SKM-1 (cell line): ENCODE results near the gene RASL11A.
"Not testable (repeated sequence)": the region's sequence is repeated elsewhere in the genome, so short reads cannot be mapped to it uniquely, and the experiment has no call there.

Experiments used
- DNase-seq: peaks from one replicate; lab custom pipeline; 2025; ENCODE audit not compliant: unreplicated experiment; lab: John Stamatoyannopoulos, UW

The RASL11A gene

GRCh38 chr13:27266917-27267316 lies 3.7 kb upstream of the RASL11A start:
- DNase-seq, result no peak

- no peak for DNase-seq
Observed at GRCh38 chr13:27267596-27267995, 3.0 kb upstream of the RASL11A start.

GRCh38 chr13:27269114-27269665 lies 1.4 kb upstream of the RASL11A start:
- DNase-seq, result no peak

- no peak for DNase-seq
Observed at GRCh38 chr13:27271570-27272096, 1.0 kb downstream of the RASL11A start.

GRCh38 chr13:27273658-27274425 lies 3.2 kb downstream of the RASL11A start:
- no peak for DNase-seq

GRCh38 chr13:27274631-27275030 lies 4.0 kb downstream of the RASL11A start:
- no peak for DNase-seq

- no peak for DNase-seq
Observed at GRCh38 chr13:27276188-27276587, 5.6 kb downstream of the RASL11A start.

GRCh38 chr13:27279506-27279905 lies 8.9 kb downstream of the RASL11A start:
- no peak for DNase-seq

GRCh38 chr13:27280009-27280656 lies 9.5 kb downstream of the RASL11A start:
- DNase-seq, result no peak

GRCh38 chr13:27280841-27281240 lies 10.2 kb downstream of the RASL11A start:
- DNase-seq, result no peak

GRCh38 chr13:27281420-27281819 lies 10.8 kb downstream of the RASL11A start:
- DNase-seq, result no peak

GRCh38 chr13:27283906-27284493 lies 13.4 kb downstream of the RASL11A start:
- no peak for DNase-seq

- DNase-seq, result no peak
Observed at GRCh38 chr13:27288392-27288791, 17.8 kb downstream of the RASL11A start.

- DNase-seq, result no peak
Observed at GRCh38 chr13:27289011-27289665, 18.5 kb downstream of the RASL11A start.

- no peak for DNase-seq
Observed at GRCh38 chr13:27290715-27291114, 20.1 kb downstream of the RASL11A start.

- DNase-seq, result not testable (repeated sequence)
Observed at GRCh38 chr13:27291967-27292366, 21.3 kb downstream of the RASL11A start.

- DNase-seq, result no peak
Observed at GRCh38 chr13:27293076-27293691, 22.6 kb downstream of the RASL11A start.

GRCh38 chr13:27293873-27294515 lies 23.4 kb downstream of the RASL11A start:
- DNase-seq, result no peak

GRCh38 chr13:27295096-27295495 lies 24.5 kb downstream of the RASL11A start:
- DNase-seq, result no peak

GRCh38 chr13:27295660-27296059 lies 25.0 kb downstream of the RASL11A start:
- no peak for DNase-seq
